Occipital lobe (tissue), 2 donors: ENCODE measurements around the gene RRN3. TPM values are rescaled to one million over a fixed set of nuclear protein-coding genes. Genes with fewer than 3 reads are reported as not detected.
"Not testable (repeated sequence)": the region's sequence is repeated elsewhere in the genome, so short reads cannot be mapped to it uniquely, and the experiment has no call there.

Experiments used
- DNase-seq: peaks from one replicate; lab custom pipeline; 2025; lab: John Stamatoyannopoulos, UW
- total RNA-seq: library from RNA; depleted of rRNA; stranded (reverse); fragments of >200 nt; gene quantifications from one replicate; pipeline ENCODE4 v1.2.3, GENCODE V29; 2014

Gene RRN3
- total RNA-seq, 1 donor from 2014 or later, result 93.9 TPM

- no peak for DNase-seq
Measured at GRCh38 chr16:15052747-15053476, 41.2 kb downstream of the RRN3 start.

- DNase-seq, result no peak
Measured at GRCh38 chr16:15051387-15051951, 42.6 kb downstream of the RRN3 start.

GRCh38 chr16:15050440-15050839 is 43.6 kb downstream of the RRN3 start:
- DNase-seq, result not testable (repeated sequence)

- no peak for DNase-seq
Measured at GRCh38 chr16:15049581-15050180, 44.4 kb downstream of the RRN3 start.

- DNase-seq, result no peak
Measured at GRCh38 chr16:15046692-15047376, 47.2 kb downstream of the RRN3 start.

GRCh38 chr16:15045270-15045669 is 48.8 kb downstream of the RRN3 start:
- DNase-seq, result not testable (repeated sequence)

GRCh38 chr16:15044286-15044685 is 49.8 kb downstream of the RRN3 start:
- DNase-seq, result no peak

GRCh38 chr16:15043344-15043743 is 50.7 kb downstream of the RRN3 start:
- DNase-seq, result no peak

- no peak for DNase-seq
Measured at GRCh38 chr16:15041271-15042004, 52.6 kb downstream of the RRN3 start.

GRCh38 chr16:15038689-15039088 is 55.4 kb downstream of the RRN3 start:
- no peak for DNase-seq

- DNase-seq, result no peak
Measured at GRCh38 chr16:15037745-15038144, 56.3 kb downstream of the RRN3 start.

- no peak for DNase-seq
Measured at GRCh38 chr16:15037003-15037402, 57.1 kb downstream of the RRN3 start.

GRCh38 chr16:15035163-15035729 is 58.8 kb downstream of the RRN3 start:
- no peak for DNase-seq

- DNase-seq, result no peak
Measured at GRCh38 chr16:15034266-15035162, 59.6 kb downstream of the RRN3 start.

GRCh38 chr16:15033309-15033707 is 60.8 kb downstream of the RRN3 start:
- no peak for DNase-seq

- DNase-seq, result no peak
Measured at GRCh38 chr16:15032547-15033308, 61.3 kb downstream of the RRN3 start.

- DNase-seq, result no peak
Measured at GRCh38 chr16:15031586-15031985, 62.5 kb downstream of the RRN3 start.

- no peak for DNase-seq
Measured at GRCh38 chr16:15031179-15031578, 62.9 kb downstream of the RRN3 start.

- DNase-seq, result not testable (repeated sequence)
Measured at GRCh38 chr16:15029749-15030148, 64.3 kb downstream of the RRN3 start.
